Right forelimb (tissue), 1 donor: ENCODE measurements around the gene AKNA.

Source experiments
- DNase-seq: peaks from one replicate; pipeline ENCODE4 v3.0.0-alpha.2; 2018

AKNA gene

GRCh38 chr9:114416906-114417305, 29.1 kb upstream of the AKNA start:
- DNase-seq, result no peak

GRCh38 chr9:114416290-114416689, 28.5 kb upstream of the AKNA start:
- DNase-seq, result no peak

- DNase-seq, result no peak
These were observed 26.6 kb upstream of the AKNA start for GRCh38 chr9:114414346-114414745.

- DNase-seq, result no peak
These were observed 26.1 kb upstream of the AKNA start for GRCh38 chr9:114413861-114414301.

GRCh38 chr9:114412048-114412683, 24.4 kb upstream of the AKNA start:
- no peak for DNase-seq

- no peak for DNase-seq
These were observed 23.7 kb upstream of the AKNA start for GRCh38 chr9:114411452-114411851.

- DNase-seq, result no peak
These were observed 23.1 kb upstream of the AKNA start for GRCh38 chr9:114410910-114411309.

- DNase-seq, result no peak
These were observed 22.1 kb upstream of the AKNA start for GRCh38 chr9:114409842-114410241.

- DNase-seq, result no peak
These were observed 21.5 kb upstream of the AKNA start for GRCh38 chr9:114409103-114409780.

GRCh38 chr9:114408645-114409044, 20.9 kb upstream of the AKNA start:
- DNase-seq, result no peak

GRCh38 chr9:114407889-114408288, 20.1 kb upstream of the AKNA start:
- no peak for DNase-seq

GRCh38 chr9:114406441-114406840, 18.7 kb upstream of the AKNA start:
- no peak for DNase-seq

- DNase-seq, result peak; percentile 83
These were observed 17.7 kb upstream of the AKNA start for GRCh38 chr9:114405294-114406034.

GRCh38 chr9:114404531-114404930, 16.7 kb upstream of the AKNA start:
- no peak for DNase-seq

- DNase-seq, result no peak
These were observed 15.5 kb upstream of the AKNA start for GRCh38 chr9:114403153-114403756.

- no peak for DNase-seq
These were observed 13.6 kb upstream of the AKNA start for GRCh38 chr9:114401344-114401743.

- DNase-seq, result no peak
These were observed 13.0 kb upstream of the AKNA start for GRCh38 chr9:114400772-114401171.

GRCh38 chr9:114400219-114400618, 12.4 kb upstream of the AKNA start:
- no peak for DNase-seq

- no peak for DNase-seq
These were observed 11.6 kb upstream of the AKNA start for GRCh38 chr9:114399381-114399780.

GRCh38 chr9:114397848-114398605, 10.2 kb upstream of the AKNA start:
- peak; percentile 96 for DNase-seq

GRCh38 chr9:114397219-114397847, 9.6 kb upstream of the AKNA start:
- DNase-seq, result no peak

GRCh38 chr9:114396558-114397218, 8.9 kb upstream of the AKNA start:
- DNase-seq, result peak; percentile 75
